Fibroblast of skin of abdomen (primary cell): Measurements from ENCODE around the gene RRAS.
"Not testable (repeated sequence)": the region's sequence is repeated elsewhere in the genome, so short reads cannot be mapped to it uniquely, and the experiment has no call there.

ENCODE experiments used
- DNase-seq: peaks from one replicate; pipeline ENCODE4 v3.0.0-alpha.2; 2013

The RRAS gene

DNA sequence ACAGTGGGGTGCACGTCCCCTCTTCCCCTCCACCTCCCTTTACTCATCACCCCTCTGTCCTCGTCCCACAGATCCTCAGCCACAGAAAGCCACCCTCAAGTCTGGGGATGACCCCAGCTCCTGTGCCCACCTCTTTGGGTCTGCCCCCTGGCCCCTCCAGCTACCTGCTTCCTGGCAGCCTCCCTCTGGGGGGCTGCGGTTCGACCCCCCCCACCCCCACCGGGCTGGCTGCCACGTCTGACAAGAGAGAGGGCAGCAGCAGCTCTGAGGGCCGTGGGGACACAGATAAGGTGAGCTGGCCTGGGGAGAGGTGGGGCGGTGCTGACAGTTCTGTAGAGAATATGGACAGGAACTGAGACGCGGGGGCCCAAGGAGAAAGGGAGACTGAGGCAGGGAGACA, 14.6 kb upstream of the RRAS start:
- DNase-seq = no peak

DNA sequence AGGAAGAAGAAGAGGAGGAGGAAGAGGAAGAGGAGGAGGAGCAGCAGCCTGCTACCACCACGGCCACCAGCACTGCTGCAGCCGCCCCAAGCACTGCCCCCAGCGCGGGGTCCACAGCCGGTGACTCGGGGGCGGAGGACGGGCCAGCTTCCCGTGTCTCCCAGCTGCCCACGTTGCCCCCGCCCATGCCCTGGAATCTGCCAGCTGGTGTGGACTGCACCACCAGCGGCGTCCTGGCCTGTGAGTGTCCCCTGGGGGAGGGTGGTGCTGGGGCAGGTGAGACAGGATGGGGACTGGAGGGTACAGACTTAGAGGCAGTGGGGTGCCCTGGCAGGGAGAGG, 13.5 kb upstream of the RRAS start:
- DNase-seq = no peak

DNA sequence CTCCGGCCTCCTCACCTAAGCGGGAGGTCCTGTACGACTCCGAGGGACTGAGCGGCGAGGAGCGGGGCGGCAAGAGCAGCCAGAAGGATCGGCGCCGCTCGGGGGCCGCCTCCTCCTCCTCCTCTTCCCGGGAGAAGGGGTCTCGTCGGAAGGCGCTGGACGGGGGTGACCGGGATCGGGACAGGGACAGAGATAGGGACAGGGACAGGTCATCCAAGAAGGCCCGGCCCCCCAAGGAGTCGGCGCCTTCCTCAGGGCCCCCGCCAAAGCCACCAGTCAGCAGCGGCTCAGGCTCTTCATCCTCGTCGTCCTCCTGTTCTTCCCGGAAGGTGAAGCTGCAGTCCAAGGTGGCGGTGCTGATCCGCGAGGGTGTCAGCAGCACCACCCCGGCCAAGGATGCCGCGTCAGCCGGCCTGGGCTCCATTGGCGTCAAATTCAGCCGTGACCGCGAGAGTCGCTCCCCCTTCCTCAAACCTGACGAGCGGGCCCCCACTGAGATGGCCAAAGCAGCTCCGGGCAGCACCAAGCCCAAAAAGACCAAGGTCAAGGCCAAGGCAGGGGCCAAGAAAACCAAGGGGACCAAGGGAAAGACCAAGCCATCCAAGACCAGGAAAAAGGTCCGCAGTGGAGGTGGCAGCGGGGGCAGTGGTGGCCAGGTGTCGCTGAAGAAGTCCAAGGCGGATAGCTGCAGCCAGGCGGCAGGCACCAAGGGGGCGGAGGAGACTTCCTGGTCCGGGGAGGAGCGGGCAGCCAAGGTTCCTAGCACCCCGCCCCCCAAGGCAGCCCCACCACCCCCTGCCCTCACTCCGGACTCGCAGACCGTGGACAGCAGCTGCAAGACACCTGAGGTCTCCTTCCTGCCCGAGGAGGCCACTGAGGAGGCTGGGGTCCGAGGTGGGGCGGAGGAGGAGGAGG, 12.9 kb upstream of the RRAS start:
- DNase-seq = no peak

DNA sequence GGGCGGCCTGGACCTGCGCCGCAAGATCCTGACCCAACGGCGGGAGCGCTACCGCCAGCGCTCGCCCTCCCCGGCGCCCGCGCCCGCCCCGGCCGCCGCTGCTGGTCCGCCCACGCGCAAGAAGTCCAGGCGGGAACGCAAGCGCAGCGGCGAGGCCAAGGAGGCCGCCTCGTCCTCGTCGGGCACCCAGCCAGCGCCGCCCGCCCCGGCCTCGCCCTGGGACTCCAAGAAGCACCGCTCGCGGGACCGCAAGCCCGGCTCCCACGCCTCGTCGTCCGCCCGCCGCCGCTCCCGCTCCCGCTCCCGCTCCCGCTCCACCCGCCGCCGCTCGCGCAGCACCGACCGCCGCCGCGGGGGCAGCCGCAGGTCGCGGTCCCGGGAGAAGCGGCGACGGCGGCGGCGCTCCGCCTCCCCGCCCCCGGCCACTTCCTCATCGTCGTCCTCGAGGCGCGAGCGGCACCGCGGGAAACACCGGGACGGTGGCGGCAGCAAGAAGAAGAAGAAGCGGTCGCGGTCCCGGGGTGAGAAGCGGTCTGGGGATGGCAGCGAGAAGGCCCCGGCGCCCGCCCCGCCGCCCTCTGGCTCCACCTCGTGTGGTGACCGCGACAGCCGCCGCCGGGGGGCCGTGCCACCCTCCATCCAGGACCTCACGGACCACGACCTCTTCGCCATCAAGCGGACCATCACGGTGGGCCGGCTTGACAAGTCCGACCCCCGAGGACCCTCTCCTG, 12.0 kb upstream of the RRAS start:
- no peak for DNase-seq

DNA sequence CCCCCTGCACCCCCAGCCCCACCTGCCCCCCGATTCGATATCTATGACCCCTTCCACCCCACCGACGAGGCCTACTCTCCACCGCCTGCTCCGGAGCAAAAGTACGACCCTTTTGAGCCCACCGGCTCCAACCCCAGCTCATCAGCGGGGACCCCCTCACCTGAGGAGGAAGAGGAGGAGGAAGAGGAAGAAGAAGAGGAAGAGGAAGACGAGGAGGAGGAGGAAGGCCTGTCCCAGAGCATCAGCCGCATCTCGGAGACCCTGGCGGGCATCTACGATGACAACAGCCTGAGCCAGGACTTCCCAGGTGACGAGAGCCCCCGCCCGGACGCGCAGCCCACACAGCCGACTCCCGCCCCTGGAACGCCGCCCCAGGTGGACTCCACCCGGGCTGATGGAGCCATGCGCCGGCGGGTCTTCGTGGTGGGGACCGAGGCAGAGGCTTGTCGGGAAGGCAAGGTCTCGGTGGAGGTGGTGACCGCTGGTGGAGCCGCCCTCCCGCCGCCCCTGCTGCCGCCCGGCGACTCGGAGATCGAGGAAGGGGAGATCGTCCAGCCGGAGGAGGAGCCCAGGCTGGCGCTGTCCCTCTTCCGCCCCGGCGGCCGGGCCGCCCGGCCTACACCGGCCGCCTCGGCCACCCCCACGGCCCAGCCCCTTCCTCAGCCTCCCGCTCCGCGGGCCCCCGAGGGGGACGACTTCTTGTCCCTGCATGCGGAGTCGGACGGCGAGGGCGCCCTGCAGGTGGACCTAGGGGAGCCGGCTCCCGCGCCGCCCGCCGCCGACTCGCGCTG, 11.3 kb upstream of the RRAS start:
- DNase-seq = no peak

DNA sequence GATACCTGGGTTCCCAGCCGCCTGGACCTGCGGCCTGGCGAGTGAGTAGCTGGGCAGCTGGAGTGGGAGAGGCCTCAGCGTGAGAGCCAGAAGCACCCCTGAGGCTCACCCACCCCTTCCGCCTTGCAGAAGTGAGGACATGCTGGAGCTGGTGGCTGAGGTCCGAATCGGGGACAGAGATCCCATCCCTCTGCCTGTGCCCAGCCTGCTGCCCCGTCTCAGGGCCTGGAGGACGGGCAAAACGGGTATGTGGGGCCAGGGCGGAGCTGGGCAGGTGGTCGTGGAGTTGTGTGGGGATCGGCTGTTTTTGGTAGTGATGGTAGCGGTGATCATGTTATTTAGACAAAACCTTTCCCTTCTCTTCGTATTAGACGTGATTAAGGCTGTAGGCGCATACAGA, 6.6 kb upstream of the RRAS start:
- DNase-seq = no peak

DNA sequence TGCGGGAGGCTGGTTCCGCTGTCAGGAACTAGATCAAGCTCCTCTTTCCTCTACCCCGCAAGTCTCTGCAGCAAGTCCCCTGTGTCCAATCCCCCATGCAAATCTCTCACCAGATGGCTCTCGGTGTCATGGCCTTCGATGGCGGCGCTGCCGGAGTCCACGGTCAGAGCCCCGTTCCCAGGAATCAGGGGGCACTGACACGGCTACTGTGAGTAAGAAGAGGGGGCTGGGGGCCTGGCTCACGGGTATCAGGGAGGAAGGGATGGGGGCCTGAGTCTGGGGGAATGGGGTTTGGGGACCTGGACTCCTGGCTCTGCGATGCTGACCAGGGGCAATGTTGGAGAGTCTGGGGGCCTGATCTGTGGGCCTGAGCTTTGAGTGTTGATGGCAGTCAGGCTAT, 6.1 kb upstream of the RRAS start:
- no peak for DNase-seq

DNA sequence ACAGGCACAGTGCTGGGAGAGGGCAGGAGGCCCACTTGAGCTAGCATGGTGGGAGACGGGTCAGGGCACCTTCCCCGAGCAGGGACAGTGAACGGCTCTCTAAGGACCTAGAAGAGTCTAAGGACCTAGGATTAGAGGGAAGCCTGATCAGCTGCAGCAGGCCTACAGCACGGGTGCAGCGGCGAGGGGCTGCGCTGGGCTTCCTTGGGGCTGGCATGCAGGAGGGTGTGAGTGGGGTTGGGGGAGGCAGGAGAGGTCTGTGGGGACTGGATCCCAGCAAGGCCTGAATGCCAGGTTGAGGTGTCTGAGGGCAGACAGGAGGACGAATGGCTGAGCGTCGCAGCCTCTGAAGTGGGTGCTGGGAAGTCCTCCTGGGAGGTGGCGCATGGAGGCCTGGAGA, 5.6 kb upstream of the RRAS start:
- DNase-seq = no peak

DNA sequence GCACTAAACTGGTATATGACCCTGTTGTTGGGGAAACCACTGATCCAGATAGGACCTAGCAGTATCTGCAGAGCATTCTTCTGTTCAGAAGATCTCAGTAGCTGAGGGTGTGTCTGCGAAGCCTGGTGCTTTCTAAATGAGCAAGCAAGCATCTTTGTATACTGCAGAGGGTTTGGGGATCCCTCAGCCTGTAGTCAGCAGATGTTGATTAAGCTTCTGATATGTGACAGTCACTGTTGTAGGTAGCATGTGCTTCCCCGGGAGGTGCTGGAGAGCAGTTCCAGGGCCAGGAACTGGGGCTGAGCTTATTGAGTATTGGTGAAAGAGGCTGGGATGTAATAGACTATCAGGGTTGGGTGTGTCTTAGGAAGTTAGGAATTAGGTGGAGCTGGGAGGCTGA, 3.5 kb upstream of the RRAS start:
- DNase-seq = no peak

DNA sequence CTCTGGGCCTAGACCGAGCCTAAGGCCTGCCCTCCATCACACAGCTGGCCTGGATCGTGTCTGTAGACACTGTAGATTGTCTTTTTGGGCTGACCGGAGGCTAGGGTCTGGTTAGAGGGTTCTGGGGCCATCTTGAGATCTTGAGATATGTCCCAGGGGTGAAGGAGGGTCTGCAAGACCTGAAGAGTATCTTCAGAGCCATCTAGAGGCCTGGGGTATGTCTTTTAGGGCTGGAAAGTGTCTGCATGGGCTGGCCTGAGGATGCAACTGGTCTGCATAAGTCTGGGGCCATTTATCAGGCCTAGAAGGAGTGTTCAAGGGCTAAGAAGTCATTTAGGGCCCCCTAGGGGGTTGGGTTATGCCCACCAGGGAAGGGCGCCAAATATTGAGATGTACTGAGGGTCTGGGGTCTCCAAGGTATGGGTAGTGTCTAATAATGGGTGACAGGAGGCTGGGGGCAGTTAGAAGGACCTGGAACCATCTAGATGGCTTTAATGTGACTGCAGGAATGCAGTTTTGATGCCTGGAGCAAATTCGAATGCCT, 2.6 kb upstream of the RRAS start:
- DNase-seq = no peak

DNA sequence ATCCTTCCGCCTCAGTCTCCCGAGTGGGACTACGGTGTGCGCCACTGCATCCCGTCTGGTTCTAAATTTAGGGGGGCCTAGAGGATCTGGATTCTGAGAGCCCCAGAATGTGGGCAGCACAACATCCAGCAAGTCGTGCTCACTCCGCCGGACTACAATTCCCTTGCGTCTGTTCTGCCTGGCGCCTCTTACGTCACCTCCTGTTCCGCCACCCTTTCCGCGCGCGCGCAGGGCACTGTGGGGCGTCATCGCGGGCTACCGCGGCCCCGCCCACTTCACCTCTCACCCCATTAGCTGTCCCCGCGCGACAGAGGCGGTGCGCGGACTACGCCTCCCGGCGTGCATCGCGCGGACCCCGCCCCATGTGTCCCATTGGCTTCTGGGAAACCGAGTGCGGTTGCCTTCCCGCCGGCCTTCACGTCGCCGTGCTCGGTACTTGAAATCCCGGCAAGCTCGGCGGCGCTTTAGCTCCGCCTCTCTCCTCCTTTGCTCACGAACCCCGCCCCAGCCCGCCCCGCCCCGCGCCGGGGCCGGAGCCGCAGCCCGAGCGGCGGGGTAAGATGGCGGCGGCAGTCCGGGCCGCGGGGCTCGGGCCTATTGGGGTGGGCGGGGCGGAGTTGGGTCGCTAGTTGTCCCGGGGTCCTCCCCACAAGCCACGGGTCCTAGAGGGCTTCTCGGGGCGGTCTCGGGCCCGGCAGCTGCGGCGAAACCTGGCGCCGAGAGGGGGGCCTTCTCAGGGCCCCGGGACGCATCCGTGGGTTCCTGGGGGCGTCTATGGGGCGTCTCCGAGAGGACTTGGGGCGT, 1.9 kb upstream of the RRAS start, which contains the start of gene SCAF1:
Gene SCAF1, plus strand, starts transcription at position 522 of the 804 bp plus-strand sequence. CDS start 2,818 bp downstream, outside the sequence.
- DNase-seq = peak; percentile 100

DNA sequence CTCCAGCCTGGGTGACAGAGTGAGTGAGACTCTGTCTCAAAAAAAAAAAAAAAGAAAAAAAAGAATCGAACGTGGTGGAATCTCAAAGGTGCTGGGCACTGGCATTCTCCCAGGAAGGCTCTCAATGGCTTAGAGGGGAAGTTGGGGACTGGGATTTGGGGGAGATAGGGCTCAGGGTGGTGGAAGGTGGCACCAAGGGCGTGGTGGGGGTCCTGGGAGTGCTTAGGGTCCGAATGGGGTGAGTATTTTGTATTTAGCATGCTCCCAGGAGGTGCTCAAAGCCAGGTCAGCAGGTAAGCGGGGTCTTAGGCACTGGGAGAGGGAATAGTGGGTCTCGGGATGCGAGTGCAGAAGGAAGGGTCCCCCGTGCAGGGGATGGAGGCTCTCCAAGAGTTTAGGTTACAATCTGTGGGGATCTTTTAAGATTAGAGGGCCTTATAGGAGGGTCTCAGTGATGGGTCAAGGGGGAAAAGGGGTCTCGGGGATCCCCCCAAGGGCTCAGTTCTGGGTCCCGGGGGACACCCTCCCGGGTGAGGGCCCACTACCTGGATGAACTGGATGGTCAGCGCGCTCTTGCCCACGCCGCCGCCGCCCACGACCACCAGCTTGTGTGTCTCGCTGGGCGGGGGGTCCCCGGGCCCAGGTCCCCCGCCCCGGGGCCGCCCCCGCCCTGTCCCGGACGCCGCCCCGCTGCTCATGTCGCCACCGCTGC, 386 bp downstream of the RRAS start:
- no peak for DNase-seq

DNA sequence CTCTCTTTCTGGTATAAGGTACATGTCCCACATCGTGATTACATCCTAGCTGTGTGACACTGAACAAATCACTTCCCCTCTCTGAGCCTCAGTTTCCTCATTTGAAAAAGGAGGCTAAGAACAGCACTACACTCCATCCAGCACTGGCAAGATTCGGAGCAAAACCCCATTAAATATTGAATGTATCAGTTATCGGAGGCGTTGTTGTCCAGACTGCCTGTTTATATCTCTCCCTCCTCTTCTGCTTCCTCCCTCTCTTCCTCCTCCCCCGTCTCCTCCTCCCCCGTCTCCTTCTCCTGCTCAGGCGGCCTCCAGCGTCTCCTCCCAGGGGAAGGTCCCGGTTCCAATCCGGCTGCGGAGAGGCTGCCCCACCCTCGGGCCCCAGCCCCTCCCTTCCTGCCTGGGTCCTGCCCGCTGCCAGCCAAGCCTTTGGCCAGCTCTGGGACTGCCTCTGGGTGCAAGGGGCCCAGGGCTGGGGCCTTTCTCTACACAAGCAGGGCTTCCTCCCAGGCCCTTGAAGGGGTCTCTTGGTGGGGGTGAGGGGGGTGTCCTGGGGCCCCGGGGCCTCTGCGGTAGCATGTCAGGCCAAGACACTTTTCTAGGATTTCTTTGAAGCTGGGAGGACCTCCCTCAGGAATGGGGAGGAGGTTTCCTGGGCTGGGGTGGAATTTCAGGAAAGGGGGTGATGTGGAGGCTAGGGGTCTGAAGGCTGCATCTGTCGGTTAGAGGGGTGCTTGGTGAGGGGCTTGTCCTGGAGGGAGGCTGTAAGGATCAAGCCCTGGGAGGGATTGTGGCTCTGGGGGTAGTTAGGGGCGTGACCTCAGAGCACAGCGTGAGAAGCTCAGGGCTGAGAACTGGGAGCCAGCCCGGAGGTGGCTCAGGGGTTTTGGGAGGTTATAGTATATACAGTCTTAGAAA, 1.9 kb downstream of the RRAS start:
- peak; percentile 76 for DNase-seq

DNA sequence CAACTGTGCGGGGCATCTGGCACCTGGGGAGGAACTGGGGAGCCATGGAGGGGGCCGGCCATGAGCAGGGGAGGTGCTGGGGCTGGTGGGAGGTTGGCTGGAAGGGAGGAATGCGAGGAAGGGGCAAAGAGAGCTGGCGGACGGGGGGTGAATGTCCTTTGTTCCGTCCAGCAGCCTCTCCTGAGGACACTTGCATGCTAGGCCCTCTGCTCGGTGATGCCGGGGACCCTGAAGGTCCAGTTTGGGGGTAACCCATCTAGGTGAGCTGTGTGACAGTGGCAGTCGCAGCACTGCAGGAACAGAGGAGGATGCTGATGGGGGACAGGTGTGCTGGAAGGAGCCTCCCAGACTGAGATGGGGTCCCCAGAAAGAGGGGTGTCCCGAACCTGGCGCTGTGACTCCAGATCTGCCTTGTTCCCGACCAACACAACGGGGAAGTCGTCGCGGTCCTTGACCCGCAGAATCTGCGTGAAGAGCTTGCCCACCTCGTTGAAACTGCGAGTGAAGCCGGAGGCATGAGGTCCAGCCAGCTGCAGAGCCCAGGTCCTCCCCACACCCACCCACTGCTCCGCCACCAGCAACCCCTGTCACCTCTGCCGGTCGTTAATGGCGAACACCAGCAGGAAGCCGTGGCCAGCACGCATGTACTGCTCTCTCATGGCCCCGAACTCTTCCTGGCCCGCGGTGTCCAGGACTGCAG, 3.6 kb downstream of the RRAS start:
- DNase-seq = no peak

DNA sequence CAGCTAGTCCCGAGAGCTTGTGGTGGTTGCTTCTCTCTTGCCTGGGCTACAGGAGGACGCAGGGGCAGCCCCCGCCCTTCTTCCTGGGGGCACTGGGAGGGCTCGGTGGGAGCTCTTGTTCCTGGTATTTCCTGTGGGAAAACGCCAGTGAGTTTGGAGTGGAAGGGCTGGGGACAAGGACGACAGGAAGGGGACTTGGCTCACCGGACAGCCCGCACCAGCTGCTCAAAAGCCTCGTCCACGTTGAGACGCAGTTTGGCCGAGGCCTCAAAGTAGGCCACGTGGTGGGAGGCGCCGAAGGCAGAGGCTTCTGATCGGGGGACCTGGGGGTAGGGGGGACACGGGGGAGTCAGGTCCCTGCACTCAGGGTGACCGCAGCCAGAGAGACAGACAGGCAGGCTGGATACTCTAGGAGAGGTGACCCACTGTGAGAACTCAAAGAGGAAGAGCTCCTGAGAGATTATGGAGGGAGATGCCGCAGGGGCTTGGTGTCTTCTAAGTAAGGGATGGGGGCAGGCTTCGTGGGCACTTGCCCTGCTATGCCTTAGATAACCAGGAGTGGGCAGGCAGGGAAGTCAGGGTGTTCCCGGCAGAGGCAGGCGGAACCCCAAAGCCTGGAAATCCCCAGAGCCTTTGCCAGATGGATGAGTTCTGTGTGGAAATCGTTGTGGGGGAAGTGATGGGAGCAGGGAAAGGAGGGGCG, 4.3 kb downstream of the RRAS start:
- DNase-seq = peak; percentile 42

DNA sequence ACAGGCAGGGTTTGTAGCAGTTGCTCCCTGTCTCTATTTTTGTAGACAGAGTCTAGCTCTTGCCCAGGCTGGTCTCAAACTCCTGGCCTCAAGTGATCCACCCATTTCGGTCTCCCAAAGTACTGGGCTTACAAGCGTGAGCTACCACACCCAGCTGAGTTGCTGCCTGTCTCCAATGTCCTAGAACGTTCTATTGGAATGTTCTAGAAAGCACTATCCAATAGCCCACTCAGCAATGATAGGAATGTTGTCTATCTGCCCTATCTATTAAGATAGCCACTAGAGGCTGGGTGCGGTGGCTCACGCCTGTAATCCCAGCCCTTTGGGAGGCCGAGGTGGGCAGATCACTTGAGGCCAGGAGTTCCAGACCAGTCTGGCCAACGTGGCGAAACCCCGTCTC, 6.7 kb downstream of the RRAS start:
- DNase-seq = not testable (repeated sequence)

DNA sequence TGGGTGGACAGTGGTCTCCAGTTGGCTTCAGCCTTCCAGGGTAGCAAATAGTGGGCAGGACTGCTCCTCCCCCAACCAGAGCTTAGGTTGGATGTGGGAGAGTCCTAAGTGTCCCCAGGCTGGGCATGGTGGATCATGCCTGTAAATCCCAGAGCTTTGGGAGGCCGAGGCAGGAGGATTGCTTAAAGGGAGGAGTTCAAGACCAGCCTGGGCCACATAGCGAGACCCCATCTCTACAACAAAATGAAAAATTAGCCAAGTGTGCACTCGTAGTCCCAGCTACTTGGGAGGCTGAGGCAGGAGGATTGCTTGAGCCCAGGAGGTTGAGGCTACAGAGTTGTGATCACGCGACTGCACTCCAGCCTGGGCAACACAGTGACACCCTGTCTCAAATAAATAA, 7.4 kb downstream of the RRAS start:
- DNase-seq = no peak

DNA sequence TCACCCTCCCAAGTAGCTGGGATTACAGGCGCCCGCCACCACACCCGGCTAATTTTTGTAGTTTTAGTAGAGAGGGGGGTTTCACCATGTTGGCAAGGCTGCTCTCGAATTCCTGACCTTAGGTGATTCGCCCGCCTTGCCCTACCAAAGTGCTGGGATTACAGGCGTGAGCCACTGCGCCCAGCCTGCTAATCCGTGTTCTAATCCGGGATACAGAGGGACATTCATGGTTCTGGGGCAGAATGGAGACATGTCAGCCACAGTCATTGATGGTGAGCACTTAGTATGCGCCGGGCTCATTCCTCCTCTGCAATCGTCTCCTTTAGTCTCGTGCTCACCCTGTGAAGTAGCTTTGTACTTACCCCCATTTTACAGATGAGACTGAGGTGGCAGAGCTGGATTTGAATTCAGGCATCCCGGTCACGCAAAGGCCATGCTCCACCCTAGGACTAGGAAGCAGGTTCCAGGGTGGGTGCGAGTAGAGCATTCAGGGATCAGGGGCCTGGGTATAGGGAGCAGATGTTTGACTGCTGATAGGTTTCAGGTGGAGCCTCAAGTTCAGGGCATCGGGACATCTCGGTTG, 8.2 kb downstream of the RRAS start:
- no peak for DNase-seq
